Esophagus squamous epithelium (tissue), 4 donors: ENCODE measurements around the gene ZNF410.

Experiments used
- CTCF ChIP-seq, 6 experiments: fragments of 450-650 bp in 4 of 6; fragments of 200-600 bp in 2 of 6; sonication (generic) in 2 of 6; IDR thresholded peaks; one replicate each; pipeline ENCODE4 v1.5.1; 2016 to 2019; ENCODE audit warnings: antibody characterized with exemption in 6 of 6, mild to moderate bottlenecking in 4 of 6, moderate library complexity in 4 of 6
- POLR2A ChIP-seq, 4 donors: fragments of 450-650 bp; IDR thresholded peaks; one replicate each; pipeline ENCODE4 v1.6.1; 2017; ENCODE audit warnings: antibody characterized with exemption in 4 of 4, mild to moderate bottlenecking in 4 of 4, moderate library complexity in 3 of 4

GRCh38 chr14:73884438-73885190 lies 2.0 kb upstream of the ZNF410 start:
- TF ChIP-seq CTCF (IDR thresholded peaks at IDR 0.05) (no peak), POLR2A (IDR thresholded peaks at IDR 0.05) (no peak)
